ENCODE results near the gene CEBPB. TPM values are rescaled to one million over a fixed set of nuclear protein-coding genes. Genes with fewer than 3 reads are reported as not detected.

CEBPB gene
- total RNA-seq, 1 donor from 2014 or later, result 33.8 TPM

GRCh38 chr20:50186987-50187402 is 3.6 kb upstream of the CEBPB start:
- FAIRE-seq (no peak), DNase-seq (ENCODE audit: low read depth) (no peak)
- peaks cover 4% of the 10 kb centered on the region for H3K36me3 Mint-ChIP-seq (ENCODE audit: low read depth, unreplicated experiment)
- no peak overlapping the region for H3K27ac Mint-ChIP-seq (ENCODE audit: unreplicated experiment)
- Histone ChIP-seq H3K27me3 (ENCODE audit: insufficient read depth, low read length) (no peaks in the 10 kb centered on the region), H3K4me2 (ENCODE audit: low read length) (peak overlapping the region; percentile 20), H4K20me1 (ENCODE audit: insufficient read depth, low read length) (no peaks in the 10 kb centered on the region), H2AFZ (ENCODE audit: low read depth, low read length) (no peak overlapping the region), H3K79me2 (ENCODE audit: insufficient read depth, low read length) (peaks cover 6% of the 10 kb centered on the region), H3K27ac (ENCODE audit: low read depth, low read length) (peak overlapping the region; percentile 16), H3K36me3 (ENCODE audit: insufficient read depth, low read length) (no peaks in the 10 kb centered on the region), H3K9me3 (ENCODE audit: insufficient read depth, low read depth, low read length) (no peaks in the 10 kb centered on the region), H3K4me3 (ENCODE audit: insufficient read depth, low read depth, low read length) (no peak overlapping the region), H3K9ac (ENCODE audit: low read length) (peak overlapping the region; percentile 44), H3K4me1 (ENCODE audit: insufficient read depth, low read length) (peaks cover 8% of the 10 kb centered on the region)
- H3K4me1 Mint-ChIP-seq (ENCODE audit: low read depth, unreplicated experiment), result no peaks in the 10 kb centered on the region
- TF ChIP-seq EZH2 (IDR thresholded peaks at IDR 0.05; ENCODE audit: insufficient read depth, low read length), result no peak
- no peak for TF ChIP-seq CTCF (IDR thresholded peaks at IDR 0.05; ENCODE audit: insufficient read depth, low read depth, low read length)
- no peak overlapping the region for H3K4me3 Mint-ChIP-seq (ENCODE audit: unreplicated experiment)
- peaks cover 10% of the 10 kb centered on the region for H3K27me3 Mint-ChIP-seq (ENCODE audit: low read depth, unreplicated experiment)
- H3K9me3 Mint-ChIP-seq (ENCODE audit: unreplicated experiment), result peaks cover 2% of the 10 kb centered on the region

- no peak for TF ChIP-seq EZH2 (IDR thresholded peaks at IDR 0.05; ENCODE audit: insufficient read depth, low read length)
- no peak for TF ChIP-seq CTCF (IDR thresholded peaks at IDR 0.05; ENCODE audit: insufficient read depth, low read depth, low read length)
- no peak for FAIRE-seq
- Histone ChIP-seq H3K4me3 (ENCODE audit: insufficient read depth, low read depth, low read length) (no peak overlapping the region), H3K27ac (ENCODE audit: low read depth, low read length) (peak overlapping the region; percentile 16), H3K27me3 (ENCODE audit: insufficient read depth, low read length) (no peaks in the 10 kb centered on the region), H3K9me3 (ENCODE audit: insufficient read depth, low read depth, low read length) (no peaks in the 10 kb centered on the region), H3K4me1 (ENCODE audit: insufficient read depth, low read length) (peaks cover 8% of the 10 kb centered on the region), H3K4me2 (ENCODE audit: low read length) (peak overlapping the region; percentile 20), H3K79me2 (ENCODE audit: insufficient read depth, low read length) (peaks cover 10% of the 10 kb centered on the region), H2AFZ (ENCODE audit: low read depth, low read length) (no peak overlapping the region), H3K9ac (ENCODE audit: low read length) (peak overlapping the region; percentile 44), H4K20me1 (ENCODE audit: insufficient read depth, low read length) (peaks cover 1% of the 10 kb centered on the region), H3K36me3 (ENCODE audit: insufficient read depth, low read length) (no peaks in the 10 kb centered on the region)
- no peak overlapping the region for H3K4me3 Mint-ChIP-seq (ENCODE audit: unreplicated experiment)
- H3K4me1 Mint-ChIP-seq (ENCODE audit: low read depth, unreplicated experiment), result no peaks in the 10 kb centered on the region
- H3K27ac Mint-ChIP-seq (ENCODE audit: unreplicated experiment), result no peak overlapping the region
- DNase-seq (ENCODE audit: low read depth), result peak; percentile 51
- H3K36me3 Mint-ChIP-seq (ENCODE audit: low read depth, unreplicated experiment), result peaks cover 4% of the 10 kb centered on the region
- peaks cover 2% of the 10 kb centered on the region for H3K9me3 Mint-ChIP-seq (ENCODE audit: unreplicated experiment)
- H3K27me3 Mint-ChIP-seq (ENCODE audit: low read depth, unreplicated experiment), result peaks cover 10% of the 10 kb centered on the region
These were observed 3.1 kb upstream of the CEBPB start for GRCh38 chr20:50187403-50188051.

GRCh38 chr20:50188287-50188688 is 2.3 kb upstream of the CEBPB start:
- no peak for DNase-seq (ENCODE audit: low read depth)
- no peak overlapping the region for H3K27ac ChIP-seq (ENCODE audit: low read depth, low read length)
- Mint-ChIP-seq H3K36me3 (ENCODE audit: low read depth, unreplicated experiment) (peaks cover 7% of the 10 kb centered on the region), H3K27ac (ENCODE audit: unreplicated experiment) (no peak overlapping the region), H3K9me3 (ENCODE audit: unreplicated experiment) (peaks cover 2% of the 10 kb centered on the region), H3K4me1 (ENCODE audit: low read depth, unreplicated experiment) (no peaks in the 10 kb centered on the region), H3K4me3 (ENCODE audit: unreplicated experiment) (no peak overlapping the region), H3K27me3 (ENCODE audit: low read depth, unreplicated experiment) (peaks cover 10% of the 10 kb centered on the region)
- H3K9ac ChIP-seq (ENCODE audit: low read length), result no peak overlapping the region
- H3K4me3 ChIP-seq (ENCODE audit: insufficient read depth, low read depth, low read length), result no peak overlapping the region
- H3K4me1 ChIP-seq (ENCODE audit: insufficient read depth, low read length), result peaks cover 14% of the 10 kb centered on the region
- H4K20me1 ChIP-seq (ENCODE audit: insufficient read depth, low read length), result peaks cover 9% of the 10 kb centered on the region
- no peak for FAIRE-seq
- H3K36me3 ChIP-seq (ENCODE audit: insufficient read depth, low read length), result no peaks in the 10 kb centered on the region
- H2AFZ ChIP-seq (ENCODE audit: low read depth, low read length), result no peak overlapping the region
- H3K9me3 ChIP-seq (ENCODE audit: insufficient read depth, low read depth, low read length), result no peaks in the 10 kb centered on the region
- H3K4me2 ChIP-seq (ENCODE audit: low read length), result no peak overlapping the region
- H3K27me3 ChIP-seq (ENCODE audit: insufficient read depth, low read length), result no peaks in the 10 kb centered on the region
- H3K79me2 ChIP-seq (ENCODE audit: insufficient read depth, low read length), result peaks cover 18% of the 10 kb centered on the region
- no peak for TF ChIP-seq EZH2 (IDR thresholded peaks at IDR 0.05; ENCODE audit: insufficient read depth, low read length)
- no peak for TF ChIP-seq CTCF (IDR thresholded peaks at IDR 0.05; ENCODE audit: insufficient read depth, low read depth, low read length)

Measured in astrocyte (in vitro differentiated cells and primary cell).